ENCODE results near the gene FOSL2. TPM values are rescaled to one million over a fixed set of nuclear protein-coding genes. Genes with fewer than 3 reads are reported as not detected.

FOSL2 gene
- total and polyA plus RNA-seq, 2 donors (not counting 1 experiment from before 2014, with no cell fraction given), result 2.5 to 37.7 TPM

- Mint-ChIP-seq H3K27me3 (peaks cover 7% of the 10 kb centered on the region), H3K9me3 (ENCODE audit: insufficient read depth) (no peaks in the 10 kb centered on the region), H3K4me3 (no peak overlapping the region), H3K27ac (no peak overlapping the region), H3K4me1 (peaks cover 2% of the 10 kb centered on the region)
- H3K4me2 ChIP-seq (replicated peaks; ENCODE audit: low read depth, low read length, poor library complexity, severe bottlenecking), result no peak overlapping the region
- no peaks in the 10 kb centered on the region for H3K36me3 ChIP-seq (replicated peaks in 1 of 2; ENCODE audit: control extremely low read depth in 1 of 2, control insufficient read depth in 1 of 2, extremely low read depth in 1 of 2, insufficient read depth in 2 of 2, low read length in 1 of 2)
- DNase-seq (no peak), ATAC-seq (ENCODE audit: low read depth) (no peak)
- intact Hi-C loops (cut with micrococcal nuclease), result no loop called here
- ChIA-PET POLR2A (no interaction called here), CTCF (no interaction called here)
- H3K79me2 ChIP-seq (ENCODE audit: control insufficient read depth, insufficient read depth, low read length), result no peaks in the 10 kb centered on the region
- no peak for TF ChIP-seq CTCF (IDR thresholded peaks at IDR 0.05)
- TF ChIP-seq EZH2 (IDR thresholded peaks at IDR 0.05; ENCODE audit: borderline replicate concordance, insufficient read depth, low read depth, low read length, poor library complexity, severe bottlenecking), result no peak
- no peaks in the 10 kb centered on the region for H3K9me3 ChIP-seq (ENCODE audit: control extremely low read depth in 1 of 3, control insufficient read depth in 2 of 3, insufficient read depth in 1 of 3, low read length in 2 of 3)
- H3K27ac ChIP-seq (ENCODE audit: low read length in 2 of 2), result no peak overlapping the region
- no peak overlapping the region for H2AFZ ChIP-seq (ENCODE audit: insufficient read depth, low read depth, low read length, poor library complexity, severe bottlenecking)
- H3K4me1 ChIP-seq (ENCODE audit: control insufficient read depth in 2 of 2, insufficient read depth in 2 of 2, low read length in 2 of 2), result peaks cover 0 to 4% of the 10 kb centered on the region in 2 donors
- WGBS (ENCODE audit: insufficient coverage), result no CpG with 5 or more reads among the region's 4 CpGs
- H3K9ac ChIP-seq (ENCODE audit: low read length), result no peak overlapping the region
- no peak overlapping the region for H3K4me3 ChIP-seq (ENCODE audit: control extremely low read depth in 1 of 5, extremely low read depth in 1 of 5, insufficient read depth in 1 of 5, low read depth in 2 of 5, low read length in 4 of 5)
- H3K27me3 ChIP-seq (replicated peaks in 1 of 4; ENCODE audit: control extremely low read depth in 1 of 4, control insufficient read depth in 3 of 4, insufficient read depth in 4 of 4, low read length in 3 of 4), result no peaks in the 10 kb centered on the region
- no peaks in the 10 kb centered on the region for H4K20me1 ChIP-seq (ENCODE audit: control insufficient read depth, insufficient read depth, low read length, poor library complexity, severe bottlenecking)
These were observed 18.8 kb upstream of the FOSL2 start for GRCh38 chr2:28373854-28374253.

- H3K27me3 ChIP-seq (replicated peaks in 1 of 4; ENCODE audit: control extremely low read depth in 1 of 4, control insufficient read depth in 3 of 4, insufficient read depth in 4 of 4, low read length in 3 of 4), result no peaks in the 10 kb centered on the region
- H3K27me3 Mint-ChIP-seq, result peaks cover 8% of the 10 kb centered on the region
- no peaks in the 10 kb centered on the region for H4K20me1 ChIP-seq (ENCODE audit: control insufficient read depth, insufficient read depth, low read length, poor library complexity, severe bottlenecking)
- H3K79me2 ChIP-seq (ENCODE audit: control insufficient read depth, insufficient read depth, low read length), result no peaks in the 10 kb centered on the region
- no peak overlapping the region for H3K4me2 ChIP-seq (replicated peaks; ENCODE audit: low read depth, low read length, poor library complexity, severe bottlenecking)
- no peak overlapping the region for H3K27ac ChIP-seq (ENCODE audit: low read length in 2 of 2)
- H3K4me1 Mint-ChIP-seq, result peaks cover 7% of the 10 kb centered on the region
- WGBS (ENCODE audit: insufficient coverage), result 100% methylated on average over 1 of the region's 5 CpGs
- ChIA-PET POLR2A (no interaction called here), CTCF (no interaction called here)
- no peaks in the 10 kb centered on the region for H3K36me3 ChIP-seq (replicated peaks in 1 of 2; ENCODE audit: control extremely low read depth in 1 of 2, control insufficient read depth in 1 of 2, extremely low read depth in 1 of 2, insufficient read depth in 2 of 2, low read length in 1 of 2)
- H3K27ac Mint-ChIP-seq, result no peak overlapping the region
- H3K4me3 ChIP-seq (ENCODE audit: control extremely low read depth in 1 of 5, extremely low read depth in 1 of 5, insufficient read depth in 1 of 5, low read depth in 2 of 5, low read length in 4 of 5), result no peak overlapping the region
- no peak for TF ChIP-seq EZH2 (IDR thresholded peaks at IDR 0.05; ENCODE audit: borderline replicate concordance, insufficient read depth, low read depth, low read length, poor library complexity, severe bottlenecking)
- no peak for TF ChIP-seq CTCF (IDR thresholded peaks at IDR 0.05)
- DNase-seq, result no peak
- intact Hi-C loops (cut with micrococcal nuclease), result no loop called here
- H2AFZ ChIP-seq (ENCODE audit: insufficient read depth, low read depth, low read length, poor library complexity, severe bottlenecking), result no peak overlapping the region
- no peak overlapping the region for H3K9ac ChIP-seq (ENCODE audit: low read length)
- H3K4me1 ChIP-seq (ENCODE audit: control insufficient read depth in 2 of 2, insufficient read depth in 2 of 2, low read length in 2 of 2), result peaks cover 0 to 9% of the 10 kb centered on the region in 2 donors
- ATAC-seq (ENCODE audit: low read depth), result no peak
- no peaks in the 10 kb centered on the region for H3K9me3 Mint-ChIP-seq (ENCODE audit: insufficient read depth)
- H3K9me3 ChIP-seq (ENCODE audit: control extremely low read depth in 1 of 3, control insufficient read depth in 2 of 3, insufficient read depth in 1 of 3, low read length in 2 of 3), result no peaks in the 10 kb centered on the region
- H3K4me3 Mint-ChIP-seq, result no peak overlapping the region
These were observed 18.3 kb upstream of the FOSL2 start for GRCh38 chr2:28374331-28374730.
